HL-60 (cell line): ENCODE results near the gene SORCS2.

ENCODE experiments used
- CTCF ChIP-seq: IDR thresholded peaks from one replicate; pipeline ENCODE4 v1.5.1; 2011; ENCODE audit warnings: low read length, control low read depth, inconsistent platforms; ENCODE audit not compliant: insufficient read depth
- POLR2AphosphoS5 ChIP-seq: IDR thresholded peaks from 2 replicates; pipeline ENCODE4 v1.6.1; 2012; ENCODE audit warnings: low read depth
- REST ChIP-seq: IDR thresholded peaks from 2 replicates; pipeline ENCODE4 v1.6.1; 2012; ENCODE audit warnings: low read depth; ENCODE audit not compliant: insufficient replicate concordance

- TF ChIP-seq CTCF = no peak
- TF ChIP-seq REST = no peak
- no peak for TF ChIP-seq POLR2AphosphoS5
Observed at GRCh38 chr4:7680731-7681130, 488.4 kb downstream of the SORCS2 start.
